AG10803 (cell line): ENCODE data around the gene SPATA33.

Source experiments
- DNase-seq: peaks from one replicate; pipeline ENCODE4 v3.0.0; 2010; ENCODE audit warnings: low read depth
- H3K4me3 ChIP-seq: 2 replicates; pipeline ENCODE4 v1.5.1; 2011; ENCODE audit warnings: mild to moderate bottlenecking, low read length, control low read depth
- TF ChIP-seq, protein P1 (sequence below): conservative IDR thresholded peaks from 2 replicates; pipeline ENCODE4 v1.5.1; 2011; ENCODE audit warnings: mild to moderate bottlenecking, low read length, control low read depth, inconsistent platforms

The SPATA33 gene

DNA sequence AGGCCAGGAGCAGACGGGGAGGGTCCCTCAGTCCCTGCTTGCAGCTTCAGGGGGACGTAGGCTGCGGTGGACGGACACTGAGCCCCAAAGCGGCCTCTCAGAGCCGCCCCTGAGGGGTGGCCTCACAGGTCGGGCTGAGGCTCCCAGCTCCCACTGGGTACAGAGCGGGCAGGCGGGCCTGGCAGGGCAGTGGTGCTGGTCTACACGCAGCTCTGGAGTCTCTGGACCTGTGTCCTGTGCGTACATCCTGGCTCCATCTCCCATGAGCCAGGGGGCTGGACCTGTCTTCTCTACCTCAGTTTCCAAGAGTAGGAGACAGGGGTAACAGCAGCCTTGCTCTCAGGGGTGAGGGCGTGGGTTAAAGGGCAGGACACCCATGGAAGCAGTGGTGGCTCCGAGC is 42.5 kb upstream of the SPATA33 start:
- DNase-seq, result no peak
- no peak overlapping the region for H3K4me3 ChIP-seq
- TF ChIP-seq, protein P1, sequence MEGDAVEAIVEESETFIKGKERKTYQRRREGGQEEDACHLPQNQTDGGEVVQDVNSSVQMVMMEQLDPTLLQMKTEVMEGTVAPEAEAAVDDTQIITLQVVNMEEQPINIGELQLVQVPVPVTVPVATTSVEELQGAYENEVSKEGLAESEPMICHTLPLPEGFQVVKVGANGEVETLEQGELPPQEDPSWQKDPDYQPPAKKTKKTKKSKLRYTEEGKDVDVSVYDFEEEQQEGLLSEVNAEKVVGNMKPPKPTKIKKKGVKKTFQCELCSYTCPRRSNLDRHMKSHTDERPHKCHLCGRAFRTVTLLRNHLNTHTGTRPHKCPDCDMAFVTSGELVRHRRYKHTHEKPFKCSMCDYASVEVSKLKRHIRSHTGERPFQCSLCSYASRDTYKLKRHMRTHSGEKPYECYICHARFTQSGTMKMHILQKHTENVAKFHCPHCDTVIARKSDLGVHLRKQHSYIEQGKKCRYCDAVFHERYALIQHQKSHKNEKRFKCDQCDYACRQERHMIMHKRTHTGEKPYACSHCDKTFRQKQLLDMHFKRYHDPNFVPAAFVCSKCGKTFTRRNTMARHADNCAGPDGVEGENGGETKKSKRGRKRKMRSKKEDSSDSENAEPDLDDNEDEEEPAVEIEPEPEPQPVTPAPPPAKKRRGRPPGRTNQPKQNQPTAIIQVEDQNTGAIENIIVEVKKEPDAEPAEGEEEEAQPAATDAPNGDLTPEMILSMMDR, result no peak

DNA sequence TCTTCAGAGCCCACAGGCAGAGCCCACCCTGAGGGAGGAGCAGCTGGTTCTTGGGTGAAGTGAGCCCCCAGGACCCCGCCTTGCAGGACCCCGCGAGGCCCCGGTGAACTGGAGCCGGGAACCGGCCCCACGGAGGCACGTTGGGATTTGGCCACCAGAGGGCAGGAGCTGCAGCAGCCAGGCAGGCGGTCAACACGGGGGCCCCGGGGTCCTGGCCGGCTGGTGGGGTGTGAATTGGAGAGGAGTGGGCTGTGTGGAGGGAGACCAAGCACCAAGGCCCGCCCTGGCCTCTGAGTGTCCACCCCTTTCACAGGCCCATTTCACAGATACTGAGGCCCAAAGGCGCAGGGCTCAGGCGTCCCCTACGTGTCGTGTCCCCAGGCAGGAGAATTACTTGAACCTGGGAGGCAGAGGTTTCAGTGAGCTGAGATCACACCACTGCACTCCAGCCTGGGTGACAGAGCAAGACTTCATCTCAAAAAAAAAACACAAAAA is 42.0 kb upstream of the SPATA33 start:
- no peak overlapping the region for H3K4me3 ChIP-seq
- TF ChIP-seq, protein P1, result peak; percentile 56
- DNase-seq, result no peak

DNA sequence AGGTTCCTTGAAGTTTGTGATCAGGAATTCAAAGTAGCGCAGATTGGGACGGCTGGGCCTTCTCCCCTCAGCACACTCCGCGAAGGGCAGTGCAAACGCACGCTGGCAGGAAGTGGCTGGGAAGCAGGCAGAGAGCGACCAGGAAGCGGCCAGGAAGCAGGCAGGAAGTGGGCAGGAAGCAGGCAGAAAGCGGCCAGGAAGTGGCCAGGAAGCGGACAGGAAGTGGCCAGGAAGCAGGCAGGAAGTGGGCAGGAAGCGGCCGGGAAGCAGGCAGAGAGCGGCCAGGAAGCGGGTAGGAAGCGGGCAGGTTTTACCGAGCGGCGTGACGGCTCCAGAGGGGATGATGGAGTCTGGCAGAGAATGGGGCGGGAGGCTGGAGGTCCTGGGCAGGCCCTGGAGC is 41.0 kb upstream of the SPATA33 start:
- no peak overlapping the region for H3K4me3 ChIP-seq
- no peak for DNase-seq
- TF ChIP-seq, protein P1, result no peak

DNA sequence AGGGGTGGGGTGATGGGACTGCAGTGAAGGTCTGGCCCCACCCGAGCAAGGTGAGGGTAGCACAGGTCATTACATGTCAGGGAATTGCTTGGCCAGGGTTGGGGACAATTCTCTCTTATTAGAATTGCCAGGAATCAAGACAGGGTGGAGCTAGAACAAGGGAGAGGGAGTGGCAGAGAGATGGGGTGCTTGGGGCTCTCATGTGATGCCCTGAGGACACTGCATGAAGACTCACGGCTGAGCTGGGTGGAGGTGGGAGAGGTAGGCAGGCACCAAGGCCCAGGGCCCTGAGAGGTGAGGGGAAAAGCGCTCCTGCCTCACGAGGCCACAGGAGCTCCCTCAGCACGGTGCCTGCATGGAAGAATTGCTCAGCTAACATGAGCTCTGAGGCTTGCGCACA is 40.6 kb upstream of the SPATA33 start:
- DNase-seq, result no peak
- TF ChIP-seq, protein P1, result no peak
- no peak overlapping the region for H3K4me3 ChIP-seq

DNA sequence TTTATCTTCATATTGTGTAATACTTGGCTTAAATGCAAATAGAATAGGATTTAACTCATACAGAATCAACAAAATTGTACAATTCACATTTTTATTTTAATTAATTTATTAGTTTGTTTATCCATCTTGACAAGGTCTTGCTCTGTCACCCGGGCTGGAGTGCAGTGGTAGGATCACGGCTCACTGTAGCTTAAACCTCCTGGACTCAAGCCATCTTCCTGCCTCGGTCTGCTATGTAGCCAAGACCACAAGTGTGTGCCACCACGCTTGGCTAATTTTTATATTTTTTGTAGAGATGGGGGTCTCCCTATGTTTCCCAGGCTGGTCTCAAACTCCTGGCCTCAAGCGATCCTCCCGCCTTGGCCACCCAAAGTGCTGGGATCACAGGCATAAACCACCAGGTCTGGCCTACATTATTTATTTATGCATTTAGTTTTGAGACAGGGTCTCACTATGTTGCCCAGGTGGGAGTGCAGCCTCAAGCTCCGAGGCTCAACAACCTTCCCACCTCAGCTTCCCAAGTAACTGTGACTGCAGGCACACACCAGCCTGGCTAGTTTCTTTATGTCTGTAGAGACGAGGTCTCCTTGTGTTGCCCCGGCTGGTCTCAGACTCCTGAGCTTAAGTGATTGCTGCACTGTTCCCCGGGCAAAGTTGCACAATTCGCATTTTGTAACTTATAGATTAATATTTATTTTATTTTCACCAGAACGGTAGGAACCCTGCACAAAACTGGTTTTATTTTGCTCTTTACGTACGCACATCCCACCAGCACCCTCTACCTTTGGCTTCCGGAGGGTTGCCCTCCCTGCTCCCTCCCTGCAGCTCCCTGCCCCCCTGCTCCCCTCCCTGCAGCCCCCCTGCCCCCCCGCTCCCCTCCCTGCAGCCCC is 39.3 kb upstream of the SPATA33 start:
- TF ChIP-seq, protein P1, result no peak
- no peak for DNase-seq
- H3K4me3 ChIP-seq, result no peak overlapping the region

DNA sequence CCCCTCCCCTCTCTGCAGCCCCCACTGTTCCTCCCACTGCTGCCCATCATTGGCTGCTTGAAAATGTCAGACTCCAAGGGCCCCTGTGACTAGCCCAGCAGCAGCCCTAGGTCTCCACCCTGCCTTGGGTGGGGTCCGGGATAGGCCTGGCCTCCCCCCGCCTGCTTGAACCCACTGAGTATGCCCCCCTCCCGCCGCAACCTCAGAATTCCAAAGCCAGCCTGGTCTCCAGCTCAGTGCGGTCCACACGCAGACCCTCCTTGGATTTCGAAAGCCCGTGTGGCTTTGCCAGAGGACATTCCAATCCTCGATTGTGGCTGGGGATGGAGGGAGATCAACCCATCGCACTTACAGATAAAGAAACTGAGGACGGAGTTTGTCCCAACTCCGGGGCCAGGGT is 37.8 kb upstream of the SPATA33 start:
- DNase-seq, result peak; percentile 43
- TF ChIP-seq, protein P1, result no peak
- no peak overlapping the region for H3K4me3 ChIP-seq

DNA sequence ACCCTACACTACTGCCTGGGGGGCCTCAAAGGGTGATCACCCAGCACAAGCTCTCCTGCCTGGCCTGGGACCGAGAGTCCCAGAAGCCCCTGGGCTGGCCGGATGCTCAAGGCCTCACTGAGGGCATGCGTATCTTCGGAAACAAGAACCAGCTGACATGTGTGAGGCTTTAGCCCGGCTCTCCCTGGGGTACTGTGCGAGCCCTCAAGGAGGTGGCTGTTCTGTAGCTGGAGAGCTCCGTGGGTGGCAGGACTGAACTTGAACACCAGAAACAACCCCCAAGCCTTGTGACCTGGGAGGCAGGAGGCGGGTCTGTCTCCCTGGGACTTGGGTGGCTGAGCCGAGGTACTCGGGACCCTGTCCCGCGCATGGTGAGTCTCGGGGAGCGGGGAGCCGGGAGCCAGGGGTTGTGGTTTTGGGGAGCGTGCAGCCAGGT is 37.2 kb upstream of the SPATA33 start:
- H3K4me3 ChIP-seq, result no peak overlapping the region
- TF ChIP-seq, protein P1, result no peak
- no peak for DNase-seq
